OCI-LY7 (cell line): ENCODE measurements around the gene USPL1.

Experiments
- EZH2phosphoT487 ChIP-seq: fragments of 200-600 bp; sonication (generic); IDR thresholded peaks from 2 replicates; pipeline ENCODE4 v1.6.1; 2018; ENCODE audit warnings: low read depth, borderline replicate concordance, mild to moderate bottlenecking, mixed run types, antibody characterized with exemption, low read length, moderate library complexity, mixed read lengths
- TF ChIP-seq, protein P1 (sequence below): fragments of 200-600 bp; sonication (generic); conservative IDR thresholded peaks from 2 replicates; pipeline ENCODE4 v1.5.1; 2014; ENCODE audit warnings: mild to moderate bottlenecking, antibody characterized with exemption, low read length, moderate library complexity, mixed read lengths

- TF ChIP-seq, protein P1, sequence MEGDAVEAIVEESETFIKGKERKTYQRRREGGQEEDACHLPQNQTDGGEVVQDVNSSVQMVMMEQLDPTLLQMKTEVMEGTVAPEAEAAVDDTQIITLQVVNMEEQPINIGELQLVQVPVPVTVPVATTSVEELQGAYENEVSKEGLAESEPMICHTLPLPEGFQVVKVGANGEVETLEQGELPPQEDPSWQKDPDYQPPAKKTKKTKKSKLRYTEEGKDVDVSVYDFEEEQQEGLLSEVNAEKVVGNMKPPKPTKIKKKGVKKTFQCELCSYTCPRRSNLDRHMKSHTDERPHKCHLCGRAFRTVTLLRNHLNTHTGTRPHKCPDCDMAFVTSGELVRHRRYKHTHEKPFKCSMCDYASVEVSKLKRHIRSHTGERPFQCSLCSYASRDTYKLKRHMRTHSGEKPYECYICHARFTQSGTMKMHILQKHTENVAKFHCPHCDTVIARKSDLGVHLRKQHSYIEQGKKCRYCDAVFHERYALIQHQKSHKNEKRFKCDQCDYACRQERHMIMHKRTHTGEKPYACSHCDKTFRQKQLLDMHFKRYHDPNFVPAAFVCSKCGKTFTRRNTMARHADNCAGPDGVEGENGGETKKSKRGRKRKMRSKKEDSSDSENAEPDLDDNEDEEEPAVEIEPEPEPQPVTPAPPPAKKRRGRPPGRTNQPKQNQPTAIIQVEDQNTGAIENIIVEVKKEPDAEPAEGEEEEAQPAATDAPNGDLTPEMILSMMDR = no peak
- TF ChIP-seq EZH2phosphoT487 = no peak
These were observed 69.9 kb downstream of the USPL1 start for GRCh38 chr13:30687601-30688000.
